Head of caudate nucleus (tissue), 42 donors: Measurements from ENCODE around the gene XAB2.

ENCODE experiments used
- DNase-seq, 42 donors: peaks; one replicate each; pipeline versions ENCODE4 v3.0.0 to v3.0.0-alpha.2; 2020 to 2021; ENCODE audit warnings: mixed read lengths in 7 of 42
- intact Hi-C: fragments of 100-400 bp; cut with DNase I; formaldehyde crosslinking; loops from one replicate; pipeline ENCODE4 v1.15.0; 2022

XAB2 gene

GRCh38 chr19:7618348-7618747 lies 11.0 kb downstream of the XAB2 start:
- intact Hi-C loops: no loop called here

GRCh38 chr19:7617735-7618134 lies 11.6 kb downstream of the XAB2 start:
- intact Hi-C loops: no loop called here
- no peak for DNase-seq

More at GRCh38 chr19:7618348-7618747, 11.0 kb downstream of the XAB2 start:
- peak in 5 of 42 donors; percentile 22 to 59 (median 29) for DNase-seq

- intact Hi-C loops: no loop called here
- no peak for DNase-seq
Observed at GRCh38 chr19:7617172-7617571, 12.2 kb downstream of the XAB2 start.

- DNase-seq: no peak
- intact Hi-C loops: no loop called here
Observed at GRCh38 chr19:7614859-7615741, 14.2 kb downstream of the XAB2 start.

GRCh38 chr19:7612282-7613274 lies 16.8 kb downstream of the XAB2 start:
- intact Hi-C loops: no loop called here
- no peak for DNase-seq

- no peak for DNase-seq
- intact Hi-C loops: no loop called here
Observed at GRCh38 chr19:7611541-7612279, 17.6 kb downstream of the XAB2 start.

- intact Hi-C loops: no loop called here
- DNase-seq: no peak
Observed at GRCh38 chr19:7610491-7611240, 18.7 kb downstream of the XAB2 start.

- DNase-seq: no peak
- intact Hi-C loops: no loop called here
Observed at GRCh38 chr19:7607874-7608560, 21.3 kb downstream of the XAB2 start.

- DNase-seq: no peak
- intact Hi-C loops: no loop called here
Observed at GRCh38 chr19:7607212-7607873, 22.0 kb downstream of the XAB2 start.

- no peak for DNase-seq
- intact Hi-C loops: no loop called here
Observed at GRCh38 chr19:7606289-7606688, 23.1 kb downstream of the XAB2 start.

- intact Hi-C loops: no loop called here
- DNase-seq: no peak
Observed at GRCh38 chr19:7605490-7606222, 23.7 kb downstream of the XAB2 start.

- no peak for DNase-seq
- intact Hi-C loops: no loop called here
Observed at GRCh38 chr19:7603919-7604318, 25.4 kb downstream of the XAB2 start.

- DNase-seq: no peak
- intact Hi-C loops: no loop called here
Observed at GRCh38 chr19:7602935-7603497, 26.3 kb downstream of the XAB2 start.

- DNase-seq: no peak
- intact Hi-C loops: no loop called here
Observed at GRCh38 chr19:7602240-7602934, 27.0 kb downstream of the XAB2 start.

- no peak for DNase-seq
- intact Hi-C loops: no loop called here
Observed at GRCh38 chr19:7600721-7601120, 28.6 kb downstream of the XAB2 start.

- no peak for DNase-seq
- intact Hi-C loops: no loop called here
Observed at GRCh38 chr19:7598180-7598579, 31.2 kb downstream of the XAB2 start.
